GM12872 (cell line): Measurements from ENCODE around the gene NCS1.

Experiments used
- TF ChIP-seq, protein P1 (sequence below): IDR thresholded peaks from 3 replicates; pipeline ENCODE4 v1.5.1; 2011; ENCODE audit warnings: low read depth, mild to moderate bottlenecking, low read length, moderate library complexity; ENCODE audit not compliant: insufficient read depth

Gene NCS1

DNA sequence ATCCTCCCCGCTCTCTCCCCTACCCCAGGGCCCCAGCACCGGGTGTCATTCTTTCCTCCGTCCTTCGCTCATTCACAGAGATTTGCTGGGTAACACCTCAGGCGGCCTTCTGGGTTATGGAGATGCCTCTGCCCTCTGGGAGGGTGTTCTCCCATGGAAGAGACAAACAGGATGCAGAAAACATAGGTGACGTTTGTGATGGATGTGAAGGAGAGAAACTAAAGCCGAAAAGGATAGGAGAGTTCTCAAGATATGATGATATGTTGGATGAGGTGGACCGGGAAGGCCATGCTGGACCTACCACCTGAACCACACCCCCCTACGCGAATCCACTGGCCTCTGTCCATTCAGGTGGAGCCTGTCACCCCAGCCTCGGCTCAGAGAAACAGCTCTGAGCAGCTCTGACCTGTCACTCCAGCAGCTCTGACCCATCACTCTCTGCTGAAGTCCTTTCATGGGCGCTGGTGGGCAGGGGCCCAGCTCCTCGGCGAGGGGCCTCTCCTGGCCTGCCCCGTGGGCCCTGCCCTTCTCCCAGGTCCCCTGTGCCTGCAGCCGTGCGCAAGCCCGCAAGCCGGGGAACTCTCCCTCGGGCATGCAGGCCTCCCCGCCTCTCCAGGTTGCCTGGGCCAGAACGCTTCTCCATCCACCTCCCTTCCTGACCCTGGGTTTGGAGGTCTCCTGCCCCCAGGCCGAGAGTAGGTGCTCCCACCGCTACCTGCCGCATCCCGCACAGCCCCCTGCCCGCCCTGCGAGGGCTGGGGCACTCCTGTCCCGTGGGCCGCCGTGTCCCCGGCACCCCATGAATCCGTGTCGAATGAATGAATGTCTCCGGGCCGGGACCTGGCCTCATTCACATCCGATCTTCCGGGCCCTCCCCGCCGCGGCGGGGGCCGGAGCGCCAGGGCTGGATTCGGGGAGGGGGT is 717 bp upstream of the NCS1 start:
- TF ChIP-seq, protein P1, sequence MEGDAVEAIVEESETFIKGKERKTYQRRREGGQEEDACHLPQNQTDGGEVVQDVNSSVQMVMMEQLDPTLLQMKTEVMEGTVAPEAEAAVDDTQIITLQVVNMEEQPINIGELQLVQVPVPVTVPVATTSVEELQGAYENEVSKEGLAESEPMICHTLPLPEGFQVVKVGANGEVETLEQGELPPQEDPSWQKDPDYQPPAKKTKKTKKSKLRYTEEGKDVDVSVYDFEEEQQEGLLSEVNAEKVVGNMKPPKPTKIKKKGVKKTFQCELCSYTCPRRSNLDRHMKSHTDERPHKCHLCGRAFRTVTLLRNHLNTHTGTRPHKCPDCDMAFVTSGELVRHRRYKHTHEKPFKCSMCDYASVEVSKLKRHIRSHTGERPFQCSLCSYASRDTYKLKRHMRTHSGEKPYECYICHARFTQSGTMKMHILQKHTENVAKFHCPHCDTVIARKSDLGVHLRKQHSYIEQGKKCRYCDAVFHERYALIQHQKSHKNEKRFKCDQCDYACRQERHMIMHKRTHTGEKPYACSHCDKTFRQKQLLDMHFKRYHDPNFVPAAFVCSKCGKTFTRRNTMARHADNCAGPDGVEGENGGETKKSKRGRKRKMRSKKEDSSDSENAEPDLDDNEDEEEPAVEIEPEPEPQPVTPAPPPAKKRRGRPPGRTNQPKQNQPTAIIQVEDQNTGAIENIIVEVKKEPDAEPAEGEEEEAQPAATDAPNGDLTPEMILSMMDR = no peak

DNA sequence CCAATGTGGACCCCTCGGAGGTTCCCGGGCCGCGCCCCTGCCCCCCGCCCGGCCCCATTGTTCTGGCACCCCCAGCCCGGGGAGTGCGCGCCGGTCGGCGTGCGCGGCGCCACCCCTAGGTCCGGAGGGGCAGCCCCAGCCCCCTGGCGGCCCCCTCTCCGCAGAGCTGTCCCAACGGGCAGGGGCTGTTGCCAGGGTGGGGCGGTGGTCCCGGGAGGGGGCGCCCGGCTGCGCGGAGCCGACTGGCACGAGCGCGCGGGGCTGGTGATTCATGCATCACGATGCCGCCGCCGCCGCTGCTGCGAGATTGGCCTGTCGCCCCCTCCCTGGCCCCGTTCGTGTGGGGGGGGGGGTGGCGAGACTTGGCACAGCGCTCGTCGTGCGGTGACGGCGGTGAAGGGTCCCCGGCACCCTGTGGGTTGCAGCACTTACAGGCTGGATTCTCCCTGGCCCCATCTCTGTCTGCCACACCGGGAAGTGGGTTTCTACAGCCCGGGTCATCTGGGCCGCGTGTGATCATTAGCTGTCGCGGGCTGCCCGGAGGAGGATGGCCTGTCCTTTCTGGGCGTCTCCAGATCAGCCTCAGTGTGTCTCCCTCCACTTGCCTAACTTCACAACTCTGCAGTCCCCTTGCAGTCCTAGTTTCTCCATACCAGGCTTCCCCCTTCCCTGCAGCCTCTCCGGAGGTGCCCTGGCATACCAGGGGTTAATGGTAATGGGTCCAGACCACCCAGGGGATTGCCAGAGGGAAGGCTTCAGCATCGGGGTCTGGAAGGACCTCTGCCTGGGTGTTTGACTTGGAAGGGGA is 858 bp downstream of the NCS1 start:
- TF ChIP-seq, protein P1 = no peak

GRCh38 chr9:130173666-130173983 is 1.4 kb downstream of the NCS1 start:
- TF ChIP-seq, protein P1 = no peak

GRCh38 chr9:130174025-130174424 is 1.8 kb downstream of the NCS1 start:
- TF ChIP-seq, protein P1 = no peak

DNA sequence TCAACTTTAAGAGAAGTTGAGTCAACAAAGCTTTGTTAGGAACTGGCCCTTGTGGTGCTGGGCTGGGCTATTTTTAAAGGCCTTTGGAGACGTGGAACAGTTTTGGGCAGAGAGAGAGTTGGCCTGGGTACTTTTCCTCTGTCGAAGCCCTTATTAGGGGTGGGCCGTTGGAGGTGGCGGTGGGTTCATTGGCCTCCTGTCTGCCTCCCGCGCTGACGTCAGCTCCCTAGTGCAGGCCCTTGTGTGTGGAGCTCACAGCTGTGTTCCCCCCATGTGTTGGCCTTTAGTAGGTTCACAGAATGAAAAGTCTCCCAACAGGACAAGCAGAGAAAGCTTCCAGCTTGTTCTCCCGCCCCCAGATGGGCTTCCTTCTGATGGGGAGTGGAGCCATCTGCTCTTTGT is 2.7 kb downstream of the NCS1 start:
- TF ChIP-seq, protein P1 = no peak

DNA sequence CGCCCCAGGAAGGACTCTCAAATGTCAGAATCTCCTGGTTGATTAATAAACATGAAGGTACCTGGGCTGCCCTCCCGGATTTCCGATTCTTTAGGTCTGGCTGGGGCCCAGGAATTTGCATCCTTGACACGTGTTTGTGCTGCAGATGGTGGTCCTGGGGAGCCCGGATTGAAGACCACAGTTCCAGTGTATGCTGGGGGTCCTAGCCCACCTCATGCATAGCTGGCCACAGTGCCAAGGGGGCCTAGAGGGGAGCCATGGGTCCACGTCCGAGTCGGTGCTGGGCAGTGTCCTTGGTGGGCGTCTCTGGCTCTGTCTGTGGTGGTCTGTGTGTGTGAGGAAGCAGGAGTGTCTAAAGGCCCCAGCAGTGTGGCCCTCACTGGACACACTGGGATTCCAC is 3.2 kb downstream of the NCS1 start:
- TF ChIP-seq, protein P1 = no peak

GRCh38 chr9:130176760-130177159 is 4.6 kb downstream of the NCS1 start:
- TF ChIP-seq, protein P1 = no peak
